ENCODE results near the gene HDAC4.

HDAC4 gene

DNA sequence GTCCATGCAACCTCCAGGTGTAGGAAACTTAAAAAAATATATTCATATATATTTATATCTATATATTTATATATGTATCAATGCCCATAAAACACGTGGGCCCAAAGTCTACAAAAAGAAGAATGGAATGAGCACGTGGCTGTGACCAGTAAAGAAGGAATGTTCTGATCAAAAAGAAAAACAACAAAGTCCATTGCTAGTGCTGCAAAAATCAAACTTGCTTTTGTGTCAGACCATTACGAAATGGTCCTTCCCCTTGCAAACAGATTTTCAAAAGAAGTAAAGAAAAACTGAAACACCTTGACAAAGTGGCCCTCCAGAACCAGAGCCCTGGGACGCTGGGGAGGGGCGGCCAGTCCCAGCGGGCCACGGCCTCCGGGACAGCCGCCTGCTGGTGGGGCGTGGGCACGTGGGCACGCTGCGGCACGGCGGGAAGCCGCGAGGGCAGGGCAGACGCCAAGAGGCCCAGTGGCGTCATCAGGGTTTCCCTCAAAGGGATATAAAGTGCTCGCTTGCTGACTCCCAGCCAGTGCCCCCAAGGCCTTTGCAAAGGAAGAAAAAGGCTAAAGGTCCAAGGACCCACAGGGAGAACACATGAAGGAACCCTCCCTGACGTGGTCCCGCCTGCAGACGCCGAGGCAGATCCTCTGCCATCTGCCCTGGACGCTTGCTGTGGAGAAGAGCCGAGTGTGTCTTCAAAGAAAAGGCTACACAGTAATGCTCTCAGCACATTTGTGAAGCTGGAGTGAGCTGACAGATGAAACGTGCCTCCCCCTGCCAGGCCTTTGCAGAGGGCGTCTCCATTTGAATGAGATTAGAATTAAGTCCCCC, 351.2 kb downstream of the HDAC4 start:
- H3K27ac ChIP-seq (ENCODE audit: low read depth, low read length, poor library complexity, severe bottlenecking): no peak overlapping the region
- H3K4me1 ChIP-seq (ENCODE audit: insufficient read depth, low read length, severe bottlenecking): no peaks in the 10 kb centered on the region
- TF ChIP-seq EZH2 (IDR thresholded peaks at IDR 0.05; ENCODE audit: borderline replicate concordance, low read length): no peak
- no peak for TF ChIP-seq CTCF (IDR thresholded peaks at IDR 0.05; ENCODE audit: low read length)

DNA sequence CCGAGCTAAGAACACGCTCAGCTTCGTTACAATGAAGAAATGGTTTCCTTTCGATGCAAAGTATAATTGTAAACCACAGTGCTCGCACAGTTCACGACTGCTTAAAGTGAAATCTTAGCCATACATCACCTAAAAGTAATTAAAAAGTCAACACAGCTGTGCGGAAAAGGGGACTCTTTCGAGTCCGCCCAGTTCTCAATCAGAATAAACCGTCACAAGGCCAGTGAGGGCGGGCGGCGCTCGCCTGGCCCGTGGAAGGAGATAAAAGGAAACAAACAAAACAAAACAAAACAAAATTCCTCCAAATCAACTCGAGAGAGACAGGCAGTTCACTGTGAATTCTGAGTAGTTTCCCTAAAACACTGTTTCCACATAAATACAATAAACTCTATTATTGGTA, 352.1 kb downstream of the HDAC4 start:
- no peak overlapping the region for H3K27ac ChIP-seq (ENCODE audit: low read depth, low read length, poor library complexity, severe bottlenecking)
- TF ChIP-seq EZH2 (IDR thresholded peaks at IDR 0.05; ENCODE audit: borderline replicate concordance, low read length): no peak
- TF ChIP-seq CTCF (IDR thresholded peaks at IDR 0.05; ENCODE audit: low read length): no peak

More for the DNA sequence above, 351.2 kb downstream of the HDAC4 start:
- Histone ChIP-seq H3F3A (ENCODE audit: insufficient read depth, low read length) (no peaks in the 10 kb centered on the region), H3K9me2 (ENCODE audit: low read depth, low read length) (no peaks in the 10 kb centered on the region), H3K79me2 (ENCODE audit: insufficient read depth, low read length) (no peaks in the 10 kb centered on the region), H4K20me1 (ENCODE audit: insufficient read depth, low read length) (no peaks in the 10 kb centered on the region), H3K9ac (ENCODE audit: low read length) (no peak overlapping the region), H2AFZ (ENCODE audit: low read length) (no peak overlapping the region), H3K27me3 (ENCODE audit: insufficient read depth, low read length) (peaks cover 5% of the 10 kb centered on the region; the same call in 1 of the 2 replicates), H3K9me3 (ENCODE audit: low read length) (no peaks in the 10 kb centered on the region), H3K4me2 (ENCODE audit: low read length) (no peak overlapping the region), H3K4me3 (ENCODE audit: low read depth, low read length, poor library complexity, severe bottlenecking) (no peak overlapping the region), H3K36me3 (ENCODE audit: insufficient read depth, low read length) (no peaks in the 10 kb centered on the region)

GRCh38 chr2:239047861-239048260, 353.0 kb downstream of the HDAC4 start:
- H3K36me3 ChIP-seq (ENCODE audit: insufficient read depth, low read length): no peaks in the 10 kb centered on the region
- H3K9ac ChIP-seq (ENCODE audit: low read length): no peak overlapping the region
- no peak overlapping the region for H3K27ac ChIP-seq (ENCODE audit: low read depth, low read length, poor library complexity, severe bottlenecking)
- no peaks in the 10 kb centered on the region for H4K20me1 ChIP-seq (ENCODE audit: insufficient read depth, low read length)
- H3K4me3 ChIP-seq (ENCODE audit: low read depth, low read length, poor library complexity, severe bottlenecking): no peak overlapping the region
- H3K4me2 ChIP-seq (ENCODE audit: low read length): no peak overlapping the region
- H2AFZ ChIP-seq (ENCODE audit: low read length): no peak overlapping the region
- no peaks in the 10 kb centered on the region for H3K4me1 ChIP-seq (ENCODE audit: insufficient read depth, low read length, severe bottlenecking)
- H3K9me2 ChIP-seq (ENCODE audit: low read depth, low read length): no peaks in the 10 kb centered on the region
- peaks cover 5% of the 10 kb centered on the region; the same call in 1 of the 2 replicates for H3K27me3 ChIP-seq (ENCODE audit: insufficient read depth, low read length)
- H3K79me2 ChIP-seq (ENCODE audit: insufficient read depth, low read length): no peaks in the 10 kb centered on the region
- no peak for TF ChIP-seq EZH2 (IDR thresholded peaks at IDR 0.05; ENCODE audit: borderline replicate concordance, low read length)
- H3F3A ChIP-seq (ENCODE audit: insufficient read depth, low read length): no peaks in the 10 kb centered on the region
- no peaks in the 10 kb centered on the region for H3K9me3 ChIP-seq (ENCODE audit: low read length)

More for the DNA sequence above, 352.1 kb downstream of the HDAC4 start:
- Histone ChIP-seq H3K9ac (ENCODE audit: low read length) (no peak overlapping the region), H3K79me2 (ENCODE audit: insufficient read depth, low read length) (no peaks in the 10 kb centered on the region), H4K20me1 (ENCODE audit: insufficient read depth, low read length) (no peaks in the 10 kb centered on the region), H3K27me3 (ENCODE audit: insufficient read depth, low read length) (peaks cover 5% of the 10 kb centered on the region; the same call in 1 of the 2 replicates), H3K9me3 (ENCODE audit: low read length) (no peaks in the 10 kb centered on the region), H3K4me1 (ENCODE audit: insufficient read depth, low read length, severe bottlenecking) (no peaks in the 10 kb centered on the region), H3K4me3 (ENCODE audit: low read depth, low read length, poor library complexity, severe bottlenecking) (no peak overlapping the region), H2AFZ (ENCODE audit: low read length) (no peak overlapping the region), H3F3A (ENCODE audit: insufficient read depth, low read length) (no peaks in the 10 kb centered on the region), H3K4me2 (ENCODE audit: low read length) (no peak overlapping the region), H3K36me3 (ENCODE audit: insufficient read depth, low read length) (no peaks in the 10 kb centered on the region), H3K9me2 (ENCODE audit: low read depth, low read length) (no peaks in the 10 kb centered on the region)
